HepG2 (cell line): ENCODE data around the gene ARHGAP19. TPM values are rescaled to one million over a fixed set of nuclear protein-coding genes. Genes with fewer than 3 reads are reported as not detected.

Source experiments
- CBX1 ChIP-seq: IDR thresholded peaks from one replicate; pipeline ENCODE4 v1.6.1; 2016; ENCODE audit warnings: antibody characterized with exemption, low read depth
- CC2D1A ChIP-seq: sonication (generic); formaldehyde crosslinking; IDR thresholded peaks from 2 replicates; pipeline ENCODE4 v1.8.1; 2023; ENCODE audit warnings: mild to moderate bottlenecking, missing genetic modification reagents
- CCAR2 ChIP-seq: fragments of 200-400 bp; formaldehyde crosslinking; optimal IDR thresholded peaks from 2 replicates; pipeline ENCODE3; 2018; ENCODE audit warnings: low read depth, mild to moderate bottlenecking, low read length, moderate library complexity
- CHD4 ChIP-seq: fragments of 200-600 bp; sonication (generic); IDR thresholded peaks from 2 replicates; pipeline ENCODE4 v1.7.0; 2017; ENCODE audit warnings: mild to moderate bottlenecking, low read length, borderline replicate concordance
- FOXA1 ChIP-seq, 2 experiments: fragments of 450-650 bp in 1 of 2; sonication (generic) in 1 of 2; formaldehyde crosslinking in 1 of 2; IDR thresholded peaks; 2 replicates each; pipeline versions ENCODE4 v1.4.0 to v1.6.1; 2016 to 2020; ENCODE audit warnings: missing genetic modification reagents in 1 of 2
- GLI4 ChIP-seq: sonication (generic); formaldehyde crosslinking; IDR thresholded peaks from 2 replicates; pipeline ENCODE4 v1.5.1; 2020; ENCODE audit warnings: missing genetic modification reagents, mild to moderate bottlenecking, moderate library complexity, borderline replicate concordance
- PBX3 ChIP-seq: sonication (generic); formaldehyde crosslinking; IDR thresholded peaks from 2 replicates; pipeline ENCODE4 v1.8.1; 2023; ENCODE audit warnings: missing genetic modification reagents, inconsistent platforms, borderline replicate concordance
- RFX3 ChIP-seq: IDR thresholded peaks from 2 replicates; pipeline ENCODE4 v1.6.1; 2016; ENCODE audit warnings: missing biosample characterization, missing genetic modification reagents
- SOX13 ChIP-seq, 3 experiments: fragments of 450-650 bp in 1 of 3; sonication (generic) in 1 of 3; formaldehyde crosslinking in 1 of 3; IDR thresholded peaks in 2 of 3; conservative IDR thresholded peaks in 1 of 3; 2 replicates each; pipeline versions ENCODE4 v1.5.0 to v1.6.1; 2016 to 2020; ENCODE audit warnings: antibody characterized with exemption in 1 of 3, mild to moderate bottlenecking in 1 of 3, missing compliant biosample characterization in 1 of 3, missing genetic modification reagents in 1 of 3, moderate library complexity in 1 of 3
- ZBTB21 ChIP-seq: sonication (generic); formaldehyde crosslinking; IDR thresholded peaks from 2 replicates; pipeline ENCODE4 v1.4.0; 2020; ENCODE audit warnings: missing genetic modification reagents
- ZNF225 ChIP-seq: sonication (generic); formaldehyde crosslinking; IDR thresholded peaks from 2 replicates; pipeline ENCODE4 v1.4.0; 2020; ENCODE audit warnings: mild to moderate bottlenecking, missing genetic modification reagents
- ZNF414 ChIP-seq: sonication (generic); formaldehyde crosslinking; IDR thresholded peaks from 2 replicates; pipeline ENCODE4 v1.5.0; 2020; ENCODE audit warnings: missing genetic modification reagents
- ZNF430 ChIP-seq: sonication (generic); formaldehyde crosslinking; IDR thresholded peaks from 2 replicates; pipeline ENCODE4 v1.9.0; 2021; ENCODE audit warnings: mild to moderate bottlenecking, missing genetic modification reagents
- ZNF431 ChIP-seq: sonication (generic); formaldehyde crosslinking; IDR thresholded peaks from 2 replicates; pipeline ENCODE4 v1.9.0; 2022; ENCODE audit warnings: missing genetic modification reagents, low read depth, mild to moderate bottlenecking, borderline replicate concordance
- ZNF546 ChIP-seq: sonication (generic); formaldehyde crosslinking; conservative IDR thresholded peaks from 2 replicates; pipeline ENCODE4 v1.8.1; 2023; ENCODE audit warnings: mild to moderate bottlenecking, missing genetic modification reagents
- ZNF616 ChIP-seq: sonication (generic); formaldehyde crosslinking; IDR thresholded peaks from 2 replicates; pipeline ENCODE4 v1.5.0; 2020; ENCODE audit warnings: low read depth, mild to moderate bottlenecking, missing genetic modification reagents
- ZNF766 ChIP-seq: sonication (generic); formaldehyde crosslinking; IDR thresholded peaks from 2 replicates; pipeline ENCODE4 v1.5.0; 2020; ENCODE audit warnings: missing genetic modification reagents, borderline replicate concordance
- ZNF773 ChIP-seq: sonication (generic); formaldehyde crosslinking; IDR thresholded peaks from 2 replicates; pipeline ENCODE4 v1.4.0; 2020; ENCODE audit warnings: missing genetic modification reagents, borderline replicate concordance
- polyA plus RNA-seq, 8 experiments: library from polyadenylated mRNA; depleted of rRNA in 3 of 8; stranded (reverse) in 7 of 8; unstranded in 1 of 8; fragments of >200 nt; fragmentation: Illumina TruSeq in 4 of 8; extraction: Trizol in 4 of 8; gene quantifications; 2 replicates each; pipeline versions ENCODE4 v1.2.1 to v1.2.3, GENCODE V29; 2011 to 2016; ENCODE audit warnings: low read depth in 4 of 8, missing spikeins in 1 of 8, mixed read lengths in 1 of 8; ENCODE audit not compliant: insufficient read depth in 1 of 8
- total RNA-seq, 5 experiments: library from RNA; depleted of rRNA; stranded (reverse); fragments of >200 nt; fragmentation: Illumina TruSeq; extraction: Trizol; gene quantifications; 2 replicates each; pipeline ENCODE4 v1.2.3, GENCODE V29; 2016; ENCODE audit warnings: low read depth in 1 of 5
- TF ChIP-seq, protein P1 (sequence below): sonication (generic); formaldehyde crosslinking; IDR thresholded peaks from 2 replicates; pipeline ENCODE4 v1.8.1; 2023; ENCODE audit warnings: mild to moderate bottlenecking, missing genetic modification reagents
- TF ChIP-seq, protein P2 (sequence below): sonication (generic); formaldehyde crosslinking; IDR thresholded peaks from 2 replicates; pipeline ENCODE4 v1.4.0; 2020; ENCODE audit warnings: mild to moderate bottlenecking, missing genetic modification reagents

The ARHGAP19 gene
- total and polyA plus RNA-seq, 2 of the 13 experiments (the other 11 are each of a cell fraction or from before 2014, with no cell fraction given) = 7.6 to 10.0 TPM

GRCh38 chr10:97319671-97320479, 27.4 kb upstream of the ARHGAP19 start (continued):
- no peak for TF ChIP-seq PBX3 (CRISPR knock-in tag)
- TF ChIP-seq, protein P1, sequence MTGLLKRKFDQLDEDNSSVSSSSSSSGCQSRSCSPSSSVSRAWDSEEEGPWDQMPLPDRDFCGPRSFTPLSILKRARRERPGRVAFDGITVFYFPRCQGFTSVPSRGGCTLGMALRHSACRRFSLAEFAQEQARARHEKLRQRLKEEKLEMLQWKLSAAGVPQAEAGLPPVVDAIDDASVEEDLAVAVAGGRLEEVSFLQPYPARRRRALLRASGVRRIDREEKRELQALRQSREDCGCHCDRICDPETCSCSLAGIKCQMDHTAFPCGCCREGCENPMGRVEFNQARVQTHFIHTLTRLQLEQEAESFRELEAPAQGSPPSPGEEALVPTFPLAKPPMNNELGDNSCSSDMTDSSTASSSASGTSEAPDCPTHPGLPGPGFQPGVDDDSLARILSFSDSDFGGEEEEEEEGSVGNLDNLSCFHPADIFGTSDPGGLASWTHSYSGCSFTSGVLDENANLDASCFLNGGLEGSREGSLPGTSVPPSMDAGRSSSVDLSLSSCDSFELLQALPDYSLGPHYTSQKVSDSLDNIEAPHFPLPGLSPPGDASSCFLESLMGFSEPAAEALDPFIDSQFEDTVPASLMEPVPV (CRISPR knock-in tag) = 0 out of 2 replicates have a peak, but pooled peaks have one; percentile 52
- no peak for TF ChIP-seq ZNF225 (CRISPR knock-in tag)
- TF ChIP-seq SOX13 (IDR thresholded peaks at IDR 0.05) = no peak
- TF ChIP-seq SOX13 (CRISPR knock-in tag; conservative IDR thresholded peaks at IDR 0.05 in 1 of 2, IDR thresholded peaks at IDR 0.05 in 1 of 2) = no peak
- no peak for TF ChIP-seq ZNF773 (CRISPR knock-in tag)
- TF ChIP-seq CBX1 = no peak
- TF ChIP-seq CHD4 = no peak
- TF ChIP-seq RFX3 (CRISPR knock-in tag) = no peak
- TF ChIP-seq ZBTB21 (CRISPR knock-in tag) = 0 out of 2 replicates have a peak, but pooled peaks have one; percentile 11
- TF ChIP-seq ZNF431 (CRISPR knock-in tag) = no peak
- TF ChIP-seq CCAR2 = no peak
- TF ChIP-seq ZNF766 = 0 out of 2 replicates have a peak, but pooled peaks have one; percentile 13
- TF ChIP-seq ZNF546 (CRISPR knock-in tag) = peak; percentile 38; the same call in 1 of the 2 replicates
- no peak for TF ChIP-seq CC2D1A (CRISPR knock-in tag)
- no peak for TF ChIP-seq ZNF430 (CRISPR knock-in tag)
- TF ChIP-seq ZNF414 (CRISPR knock-in tag) = 0 out of 2 replicates have a peak, but pooled peaks have one; percentile 65
- no peak for TF ChIP-seq ZNF616 (CRISPR knock-in tag)
- no peak for TF ChIP-seq FOXA1 (IDR thresholded peaks at IDR 0.05)
- no peak for TF ChIP-seq FOXA1 (CRISPR knock-in tag; IDR thresholded peaks at IDR 0.05)
- TF ChIP-seq, protein P2, sequence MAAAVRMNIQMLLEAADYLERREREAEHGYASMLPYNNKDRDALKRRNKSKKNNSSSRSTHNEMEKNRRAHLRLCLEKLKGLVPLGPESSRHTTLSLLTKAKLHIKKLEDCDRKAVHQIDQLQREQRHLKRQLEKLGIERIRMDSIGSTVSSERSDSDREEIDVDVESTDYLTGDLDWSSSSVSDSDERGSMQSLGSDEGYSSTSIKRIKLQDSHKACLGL = no peak; the same call in 1 of the 2 replicates
- no peak for TF ChIP-seq GLI4 (CRISPR knock-in tag)
